ENCODE measurements around the gene IQCM.

The IQCM gene

GRCh38 chr4:149781150-149781549 lies 34.5 kb downstream of the IQCM start:
- DNase-seq (ENCODE audit: low read depth in 3 of 3): no peak

GRCh38 chr4:149768477-149768876 lies 47.2 kb downstream of the IQCM start:
- no peak for DNase-seq (ENCODE audit: low read depth in 3 of 3)

GRCh38 chr4:149766135-149766534 lies 49.5 kb downstream of the IQCM start:
- DNase-seq (ENCODE audit: low read depth in 3 of 3): no peak

GRCh38 chr4:149765630-149766029 lies 50.0 kb downstream of the IQCM start:
- DNase-seq (ENCODE audit: low read depth in 3 of 3): no peak

- DNase-seq (ENCODE audit: low read depth in 3 of 3): no peak
Observed at GRCh38 chr4:149755969-149756368, 59.7 kb downstream of the IQCM start.

GRCh38 chr4:149754526-149754925 lies 61.1 kb downstream of the IQCM start:
- no peak for DNase-seq (ENCODE audit: low read depth in 3 of 3)

GRCh38 chr4:149752729-149753128 lies 62.9 kb downstream of the IQCM start:
- no peak for DNase-seq (ENCODE audit: low read depth in 3 of 3)

- DNase-seq (ENCODE audit: low read depth in 3 of 3): no peak
Observed at GRCh38 chr4:149751174-149751573, 64.5 kb downstream of the IQCM start.

GRCh38 chr4:149749784-149750183 lies 65.9 kb downstream of the IQCM start:
- DNase-seq (ENCODE audit: low read depth in 3 of 3): no peak

GRCh38 chr4:149747646-149748045 lies 68.0 kb downstream of the IQCM start:
- no peak for DNase-seq (ENCODE audit: low read depth in 3 of 3)

- no peak for DNase-seq (ENCODE audit: low read depth in 3 of 3)
Observed at GRCh38 chr4:149746276-149746675, 69.4 kb downstream of the IQCM start.

- DNase-seq (ENCODE audit: low read depth in 3 of 3): no peak
Observed at GRCh38 chr4:149741186-149741831, 74.3 kb downstream of the IQCM start.

- no peak for DNase-seq (ENCODE audit: low read depth in 3 of 3)
Observed at GRCh38 chr4:149738156-149738555, 77.5 kb downstream of the IQCM start.

- DNase-seq (ENCODE audit: low read depth in 3 of 3): no peak
Observed at GRCh38 chr4:149735796-149736195, 79.8 kb downstream of the IQCM start.

- no peak for DNase-seq (ENCODE audit: low read depth in 3 of 3)
Observed at GRCh38 chr4:149728444-149728843, 87.2 kb downstream of the IQCM start.

GRCh38 chr4:149727663-149728062 lies 88.0 kb downstream of the IQCM start:
- DNase-seq (ENCODE audit: low read depth in 3 of 3): no peak

- no peak for DNase-seq (ENCODE audit: low read depth in 3 of 3)
Observed at GRCh38 chr4:149723065-149723464, 92.6 kb downstream of the IQCM start.

- DNase-seq (ENCODE audit: low read depth in 3 of 3): no peak
Observed at GRCh38 chr4:149719806-149720205, 95.8 kb downstream of the IQCM start.

GRCh38 chr4:149719357-149719756 lies 96.3 kb downstream of the IQCM start:
- DNase-seq (ENCODE audit: low read depth in 3 of 3): no peak

GRCh38 chr4:149718500-149718899 lies 97.1 kb downstream of the IQCM start:
- no peak for DNase-seq (ENCODE audit: low read depth in 3 of 3)

GRCh38 chr4:149716728-149717127 lies 98.9 kb downstream of the IQCM start:
- no peak for DNase-seq (ENCODE audit: low read depth in 3 of 3)

- DNase-seq (ENCODE audit: low read depth in 3 of 3): no peak
Observed at GRCh38 chr4:149715822-149716585, 99.6 kb downstream of the IQCM start.

GRCh38 chr4:149713031-149713430 lies 102.6 kb downstream of the IQCM start:
- DNase-seq (ENCODE audit: low read depth in 3 of 3): no peak
